NT2/D1 (cell line): Measurements from ENCODE around the gene HAUS2.
"Not testable (repeated sequence)": the region's sequence is repeated elsewhere in the genome, so short reads cannot be mapped to it uniquely, and the experiment has no call there.

Experiments
- DNase-seq: peaks from one replicate; pipeline ENCODE4 v3.0.0-alpha.2; 2011; ENCODE audit warnings: low read depth, low spot score
- H3K27me3 ChIP-seq: 2 replicates; pipeline ENCODE4 v1.6.0; 2011; ENCODE audit warnings: mild to moderate bottlenecking; ENCODE audit not compliant: insufficient read length, insufficient read depth
- H3K36me3 ChIP-seq: 2 replicates; pipeline ENCODE4 v1.6.1; 2011; ENCODE audit warnings: mild to moderate bottlenecking, low read length, mixed read lengths; ENCODE audit not compliant: insufficient read depth, insufficient read length
- H3K4me1 ChIP-seq: 2 replicates; pipeline ENCODE4 v1.5.1; 2011; ENCODE audit not compliant: insufficient read depth, insufficient read length
- H3K4me3 ChIP-seq: 2 replicates; pipeline ENCODE4 v1.5.1; 2011; ENCODE audit warnings: low read depth; ENCODE audit not compliant: insufficient read length
- H3K9ac ChIP-seq: 2 replicates; pipeline ENCODE4 v1.6.0; 2011; ENCODE audit warnings: low read depth; ENCODE audit not compliant: insufficient read length
- H3K9me3 ChIP-seq: 2 replicates; pipeline ENCODE4 v1.5.1; 2011; ENCODE audit warnings: mild to moderate bottlenecking, low read length; ENCODE audit not compliant: insufficient read depth
- SUZ12 ChIP-seq: IDR thresholded peaks from 2 replicates; pipeline ENCODE4 v1.6.1; 2011; ENCODE audit not compliant: insufficient read length, insufficient read depth; ENCODE audit errors: extremely low read depth
- YY1 ChIP-seq: IDR thresholded peaks from 2 replicates; pipeline ENCODE4 v1.6.1; 2011; ENCODE audit not compliant: insufficient read length, insufficient read depth
- ZNF274 ChIP-seq: IDR thresholded peaks from 2 replicates; pipeline ENCODE4 v1.6.1; 2011; ENCODE audit warnings: mild to moderate bottlenecking, low read depth, low read length

HAUS2 gene

DNA sequence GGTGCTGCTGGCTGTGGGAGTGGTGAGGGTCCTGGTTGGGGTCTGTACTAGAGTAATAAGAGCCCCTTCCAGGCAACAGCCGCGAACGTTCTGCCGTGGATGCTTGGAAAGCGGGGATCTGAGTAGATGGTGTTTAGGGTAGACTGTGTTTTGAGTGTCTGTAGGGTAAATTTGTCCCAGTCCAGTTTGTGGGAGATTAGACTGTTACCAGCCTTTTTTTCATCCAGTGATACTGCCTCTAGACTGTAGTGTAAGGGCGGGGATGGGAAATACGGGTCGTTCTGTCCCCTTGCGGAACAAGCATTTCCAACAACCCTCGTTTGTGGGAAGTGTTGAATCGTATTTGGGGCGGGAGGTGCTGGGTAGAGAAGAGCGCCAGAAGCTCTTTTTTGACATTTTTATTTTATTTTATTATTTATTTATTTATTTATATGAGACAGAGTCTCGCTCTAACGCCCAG, 424 bp downstream of the HAUS2 start:
- TF ChIP-seq ZNF274 (no peak), YY1 (no peak), SUZ12 (no peak)
- H3K36me3 ChIP-seq: peaks cover 24% of the 10 kb centered on the region
- no peaks in the 10 kb centered on the region for H3K9me3 ChIP-seq
- no peaks in the 10 kb centered on the region for H3K4me1 ChIP-seq
- peak overlapping the region; percentile 97 for H3K9ac ChIP-seq
- DNase-seq: no peak
- peak overlapping the region; percentile 95 for H3K4me3 ChIP-seq
- no peaks in the 10 kb centered on the region for H3K27me3 ChIP-seq

DNA sequence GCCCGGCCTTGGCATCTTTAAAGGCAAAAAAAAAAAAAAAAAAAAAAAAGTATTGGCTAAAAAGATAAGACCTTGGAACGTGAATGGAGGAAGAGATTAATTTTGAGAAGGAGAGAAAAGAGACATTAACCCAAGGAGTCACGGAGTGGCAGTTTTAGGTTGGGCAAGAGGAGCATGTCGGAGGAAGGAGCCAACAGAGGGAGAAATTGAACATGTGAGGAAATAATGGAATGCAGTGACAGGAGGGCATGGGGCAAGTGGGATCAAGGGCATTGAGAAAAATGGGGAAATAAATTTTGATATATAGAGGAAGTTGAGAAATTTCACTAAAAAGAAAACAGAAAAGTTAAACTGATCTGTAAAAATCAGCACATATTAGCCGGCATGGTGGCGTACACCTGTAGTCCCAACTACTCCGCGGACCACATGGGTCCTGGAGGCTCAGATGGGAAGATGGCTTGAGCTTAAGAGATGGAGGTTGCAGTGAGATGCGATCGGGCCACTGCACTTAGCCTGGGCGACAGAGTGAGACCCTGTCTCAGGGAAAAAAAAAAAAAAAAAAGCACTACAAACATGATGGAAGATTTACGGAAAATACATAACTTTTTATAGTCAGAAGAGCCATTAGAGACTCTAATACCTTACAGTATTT, 1.2 kb downstream of the HAUS2 start:
- Histone ChIP-seq H3K4me3 (peak overlapping the region; percentile 8), H3K4me1 (no peaks in the 10 kb centered on the region), H3K9ac (no peak overlapping the region), H3K36me3 (peaks cover 18% of the 10 kb centered on the region), H3K27me3 (no peaks in the 10 kb centered on the region), H3K9me3 (no peaks in the 10 kb centered on the region)
- no peak for DNase-seq
- TF ChIP-seq SUZ12: no peak
- no peak for TF ChIP-seq YY1
- TF ChIP-seq ZNF274: no peak

DNA sequence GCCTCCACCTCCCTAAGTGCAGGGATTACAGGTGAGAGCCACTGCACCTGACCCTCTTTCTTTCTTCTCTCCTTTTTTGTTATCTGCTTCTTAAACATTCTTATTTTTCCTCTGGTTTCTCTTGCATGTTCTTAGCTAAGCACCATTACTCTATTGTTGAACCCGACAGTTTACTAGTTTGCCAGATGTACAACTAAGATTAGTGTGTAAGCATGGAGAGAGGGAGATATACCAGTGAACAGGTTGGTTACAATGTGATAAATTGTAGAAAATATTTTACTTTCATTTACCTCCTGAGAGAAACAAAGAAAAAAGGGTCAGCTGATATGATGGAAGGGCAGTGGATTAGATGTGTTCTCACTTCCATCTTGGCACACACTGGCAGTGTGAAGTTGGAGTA, 4.9 kb downstream of the HAUS2 start:
- no peaks in the 10 kb centered on the region for H3K9me3 ChIP-seq
- no peak for DNase-seq
- no peaks in the 10 kb centered on the region for H3K4me1 ChIP-seq
- no peak overlapping the region for H3K4me3 ChIP-seq
- no peak overlapping the region for H3K9ac ChIP-seq
- peaks cover 3% of the 10 kb centered on the region for H3K36me3 ChIP-seq
- no peaks in the 10 kb centered on the region for H3K27me3 ChIP-seq
- no peak for TF ChIP-seq SUZ12
- no peak for TF ChIP-seq ZNF274
- no peak for TF ChIP-seq YY1

DNA sequence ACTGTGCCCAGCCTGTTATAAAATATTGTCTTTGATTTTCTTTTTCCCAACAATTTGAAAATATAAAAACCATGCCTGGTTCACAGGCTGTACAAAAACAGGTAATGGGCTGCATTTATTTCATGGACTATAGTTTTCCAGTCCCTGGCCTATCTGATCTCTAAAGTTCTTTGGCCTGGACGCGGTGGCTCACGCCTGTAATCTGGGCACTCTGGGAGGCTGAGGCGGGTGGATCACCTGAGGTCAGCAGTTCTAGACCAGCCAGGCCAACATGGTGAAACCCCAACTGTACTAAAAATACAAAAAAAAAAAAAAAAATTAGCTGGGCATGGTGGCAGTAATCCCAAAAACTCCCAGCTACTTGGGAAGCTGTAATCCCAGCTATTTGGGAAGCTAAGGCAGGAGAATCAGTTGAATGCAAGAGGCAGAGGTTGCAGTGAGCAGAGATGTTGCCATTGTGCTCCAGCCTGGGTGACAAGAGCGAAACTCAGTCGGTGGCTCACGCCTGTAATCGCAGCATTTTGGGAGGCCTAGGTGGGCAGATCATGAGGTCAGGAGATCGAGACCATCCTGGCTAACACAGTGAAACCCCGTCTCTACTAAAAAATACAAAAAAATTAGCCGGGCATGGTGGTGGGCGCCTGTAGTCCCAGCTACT, 8.0 kb downstream of the HAUS2 start:
- peaks cover 33% of the 10 kb centered on the region for H3K36me3 ChIP-seq
- not testable (repeated sequence) for DNase-seq

DNA sequence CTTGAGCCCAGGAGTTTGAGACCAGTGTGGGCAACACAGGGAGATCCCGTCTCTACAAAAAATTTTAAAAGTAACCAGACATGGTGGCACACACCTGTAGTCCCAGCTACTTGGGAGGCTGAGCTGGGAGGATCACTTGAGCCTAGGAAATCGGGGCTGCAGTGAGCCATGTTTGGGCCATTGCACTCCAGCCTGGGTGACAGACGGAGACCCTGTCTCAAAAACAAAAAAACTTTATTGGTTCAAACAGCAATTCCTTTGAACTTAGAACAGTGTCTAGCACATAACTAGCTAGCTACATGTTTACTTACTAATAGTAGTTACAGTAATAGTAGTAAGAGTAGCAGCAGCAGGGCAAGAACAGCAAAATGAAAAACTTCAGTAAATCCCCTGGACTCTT, 10.1 kb downstream of the HAUS2 start:
- Histone ChIP-seq H3K4me3 (no peak overlapping the region), H3K27me3 (no peaks in the 10 kb centered on the region), H3K9ac (no peak overlapping the region), H3K9me3 (no peaks in the 10 kb centered on the region), H3K36me3 (peaks cover 49% of the 10 kb centered on the region), H3K4me1 (no peaks in the 10 kb centered on the region)
- TF ChIP-seq ZNF274 (no peak), SUZ12 (no peak), YY1 (no peak)
- no peak for DNase-seq

More for the DNA sequence above, 8.0 kb downstream of the HAUS2 start:
- not testable (repeated sequence) for H3K4me1 ChIP-seq, H3K4me3 ChIP-seq, H3K27me3 ChIP-seq, H3K9ac ChIP-seq, H3K9me3 ChIP-seq

DNA sequence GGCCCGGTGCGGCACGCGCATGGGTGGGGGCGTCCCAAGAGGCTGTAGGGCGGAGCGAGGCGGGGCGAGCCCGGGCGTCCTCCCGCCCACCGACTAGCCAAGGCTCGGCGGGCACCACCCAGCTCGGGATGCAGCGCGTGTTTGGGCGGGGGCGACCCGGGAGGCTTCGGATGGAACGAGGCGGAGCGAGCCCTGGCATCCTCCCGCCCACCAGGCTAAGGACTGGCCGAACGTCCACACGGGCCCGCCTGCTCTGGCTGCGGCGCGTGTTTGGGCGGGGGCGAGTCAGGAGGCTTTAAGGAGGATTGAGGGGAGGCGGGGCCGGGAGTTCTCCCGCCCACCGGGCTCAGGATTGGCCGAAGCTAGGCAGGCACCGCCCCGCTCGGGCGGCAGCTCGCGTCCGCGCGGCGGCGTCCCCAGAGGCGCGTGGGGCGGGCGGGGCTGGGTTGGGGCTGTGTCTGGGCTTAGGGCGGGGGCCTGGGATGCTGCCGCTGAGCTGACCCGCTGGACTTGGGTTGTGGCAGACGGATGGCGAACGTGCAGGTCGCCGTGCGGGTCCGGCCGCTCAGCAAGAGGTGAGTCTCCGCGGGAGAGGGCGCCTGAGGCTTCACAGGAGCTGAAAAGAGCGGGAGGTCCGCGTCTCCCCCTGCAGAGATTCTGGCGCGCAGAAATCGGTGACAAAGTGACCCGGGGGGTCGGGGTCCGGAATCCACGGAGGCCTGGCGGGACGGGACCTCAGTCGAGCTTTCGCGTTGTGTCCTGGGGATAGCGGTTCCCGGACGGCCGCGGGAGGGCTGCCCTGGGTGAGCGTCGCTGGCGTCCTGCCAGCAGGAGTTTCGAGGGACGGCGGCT, 26.8 kb downstream of the HAUS2 start, which contains the start of gene STARD9:
Gene STARD9, plus strand, starts transcription at position 419 of the 852 bp plus-strand sequence. Its CDS starts 110 bp downstream, at position 529.
- peak within 1 kb of the TSS; percentile 72 for H3K9ac ChIP-seq
- H3K4me1 ChIP-seq: no peaks in the 10 kb centered on the region
- H3K9me3 ChIP-seq: no peaks in the 10 kb centered on the region
- no peaks in the 10 kb centered on the region for H3K36me3 ChIP-seq
- peak within 1 kb of the TSS; percentile 78 for H3K4me3 ChIP-seq
- DNase-seq: peak; percentile 93
- peaks cover 18% of the 10 kb centered on the region for H3K27me3 ChIP-seq
- TF ChIP-seq ZNF274 (no peak), YY1 (no peak), SUZ12 (no peak)

DNA sequence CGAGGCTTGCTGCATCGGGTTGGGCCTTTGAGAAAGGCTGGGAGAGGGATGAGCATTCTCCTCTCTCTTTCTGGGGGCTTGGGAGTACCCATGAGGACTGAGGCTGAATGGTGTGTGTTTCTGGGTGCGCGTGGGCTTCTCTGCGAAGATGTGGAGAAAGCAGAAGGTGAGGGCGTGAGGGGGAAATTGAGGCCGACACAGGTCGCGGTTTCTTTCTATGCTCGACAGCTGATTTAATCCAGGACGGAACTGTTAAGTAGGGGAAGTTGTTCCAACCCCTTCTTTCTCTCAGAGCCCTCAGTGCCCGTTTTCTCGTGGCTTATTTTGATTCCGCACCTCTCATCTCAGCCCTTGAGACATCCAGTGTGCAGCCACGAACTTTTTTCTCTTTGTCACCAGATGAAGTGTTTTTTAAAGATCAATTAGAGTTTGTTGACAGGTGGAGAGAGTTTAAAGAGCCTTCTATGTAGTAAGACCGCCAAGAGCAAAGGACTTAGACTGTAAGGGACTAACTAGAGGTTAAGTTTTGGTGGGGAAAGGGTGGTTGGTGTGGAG, 27.5 kb downstream of the HAUS2 start:
- Histone ChIP-seq H3K4me3 (peak overlapping the region; percentile 78), H3K4me1 (no peaks in the 10 kb centered on the region), H3K9me3 (no peaks in the 10 kb centered on the region), H3K27me3 (peaks cover 22% of the 10 kb centered on the region), H3K9ac (peak overlapping the region; percentile 72), H3K36me3 (no peaks in the 10 kb centered on the region)
- DNase-seq: no peak
- TF ChIP-seq ZNF274: no peak
- TF ChIP-seq SUZ12: no peak
- no peak for TF ChIP-seq YY1
